Caco-2 (cell line): ENCODE results near the gene PRPF31. TPM values are rescaled to one million over a fixed set of nuclear protein-coding genes. Genes with fewer than 3 reads are reported as not detected.

ENCODE experiments used
- BruUV-seq: library from RNA; stranded (reverse); fragments of 400-500 nt; replicated peaks from 2 replicates; lab custom pipeline; 2021; lab: Mats Ljungman, UMichigan
- CTCF ChIA-PET: fragments of 300-600 bp; sonication (Branson Sonifier 250); formaldehyde crosslinking; loops from one replicate; lab custom pipeline; 2022; ENCODE audit warnings: antibody characterized with exemption; lab: Charles Lee
- POLR2A ChIA-PET: fragments of 300-600 bp; sonication (Branson Sonifier 250); formaldehyde crosslinking; loops from one replicate; lab custom pipeline; 2022; ENCODE audit warnings: antibody characterized with exemption; lab: Charles Lee
- DNase-seq, 2 experiments: peaks; one replicate each; pipeline versions ENCODE4 v3.0.0 to v3.0.0-alpha.2; 2020 to 2022
- H3K27me3 ChIP-seq: replicated peaks from 2 replicates; pipeline ENCODE4 v1.6.0; 2011; ENCODE audit warnings: low read length; ENCODE audit not compliant: control insufficient read depth, insufficient read depth
- H3K36me3 ChIP-seq: 2 replicates; pipeline ENCODE4 v1.5.1; 2011; ENCODE audit warnings: low read length; ENCODE audit not compliant: control insufficient read depth, insufficient read depth
- H3K4me1 ChIP-seq: fragments of 250-450 bp; sonication (Bioruptor Pico); 2 replicates; pipeline ENCODE4 v1.5.1; 2020; ENCODE audit warnings: mild to moderate bottlenecking
- H3K4me3 ChIP-seq: 2 replicates; pipeline ENCODE4 v1.5.1; 2011; ENCODE audit warnings: low read depth, mild to moderate bottlenecking, control low read depth, low read length
- H3K9me3 ChIP-seq: fragments of 250-450 bp; sonication (Bioruptor Pico); 2 replicates; pipeline ENCODE4 v1.5.1; 2020; ENCODE audit warnings: mild to moderate bottlenecking, moderate library complexity
- H3K27ac Mint-ChIP-seq: one replicate; pipeline ENCODE4 v1.8.0; 2022; ENCODE audit warnings: mixed read lengths; ENCODE audit not compliant: unreplicated experiment
- H3K27me3 Mint-ChIP-seq: one replicate; pipeline ENCODE4 v1.8.0; 2022; ENCODE audit warnings: mixed read lengths; ENCODE audit not compliant: insufficient read depth, unreplicated experiment
- H3K36me3 Mint-ChIP-seq: one replicate; pipeline ENCODE4 v1.8.0; 2022; ENCODE audit warnings: mild to moderate bottlenecking, mixed read lengths; ENCODE audit not compliant: insufficient read depth, unreplicated experiment
- H3K4me1 Mint-ChIP-seq: one replicate; pipeline ENCODE4 v1.8.0; 2022; ENCODE audit warnings: low read depth, mixed read lengths; ENCODE audit not compliant: unreplicated experiment
- H3K4me3 Mint-ChIP-seq: one replicate; pipeline ENCODE4 v1.8.0; 2022; ENCODE audit warnings: mild to moderate bottlenecking, moderate library complexity, mixed read lengths; ENCODE audit not compliant: unreplicated experiment
- H3K9me3 Mint-ChIP-seq: one replicate; pipeline ENCODE4 v1.8.0; 2022; ENCODE audit warnings: mixed read lengths; ENCODE audit not compliant: unreplicated experiment
- CTCF ChIP-seq, 2 experiments: fragments of 200-600 bp in 1 of 2; IDR thresholded peaks; 1 replicate in 1 of 2; 2 replicates in 1 of 2; pipeline versions ENCODE4 v1.5.1 to v1.8.0; 2011 to 2022; ENCODE audit warnings: antibody characterized with exemption in 1 of 2, control low read depth in 1 of 2, inconsistent platforms in 1 of 2, low read depth in 1 of 2, low read length in 1 of 2, mild to moderate bottlenecking in 1 of 2, moderate library complexity in 1 of 2; ENCODE audit not compliant: insufficient read depth in 1 of 2, severe bottlenecking in 1 of 2, unreplicated experiment in 1 of 2
- intact Hi-C: fragments of 100-400 bp; cut with micrococcal nuclease; formaldehyde crosslinking; loops from one replicate; pipeline ENCODE4 v1.10.0; 2022; ENCODE audit not compliant: unreplicated experiment
- total RNA-seq: library from RNA; stranded (reverse); gene quantifications from 2 replicates; pipeline ENCODE4 v1.2.3, GENCODE V29; 2022

The PRPF31 gene
- total RNA-seq, 1 experiment from 2014 or later, result 99.0 TPM

GRCh38 chr19:54073829-54074228 is 41.7 kb upstream of the PRPF31 start:
- Mint-ChIP-seq H3K27me3 (peaks cover 4% of the 10 kb centered on the region), H3K9me3 (peaks cover 10% of the 10 kb centered on the region), H3K36me3 (peaks cover 4% of the 10 kb centered on the region), H3K27ac (no peak overlapping the region), H3K4me3 (no peak overlapping the region), H3K4me1 (no peaks in the 10 kb centered on the region)
- no peaks in the 10 kb centered on the region for H3K36me3 ChIP-seq
- no peak for DNase-seq
- H3K4me1 ChIP-seq, result no peaks in the 10 kb centered on the region
- intact Hi-C loops, result no loop called here
- TF ChIP-seq CTCF (IDR thresholded peaks at IDR 0.05; ENCODE audit: insufficient read depth in 1 of 2, low read depth in 1 of 2, low read length in 1 of 2, severe bottlenecking in 1 of 2, unreplicated experiment in 1 of 2), result no peak
- H3K4me3 ChIP-seq, result no peak overlapping the region
- POLR2A ChIA-PET, result no interaction called here
- H3K9me3 ChIP-seq, result no peaks in the 10 kb centered on the region; the same call in 1 of the 2 replicates
- CTCF ChIA-PET, result no interaction called here
- no peaks in the 10 kb centered on the region for H3K27me3 ChIP-seq
- BruUV-seq, result no TSS peak

GRCh38 chr19:54074851-54075250 is 40.7 kb upstream of the PRPF31 start:
- Histone ChIP-seq H3K4me1 (no peaks in the 10 kb centered on the region), H3K36me3 (no peaks in the 10 kb centered on the region), H3K4me3 (no peak overlapping the region), H3K9me3 (no peaks in the 10 kb centered on the region; the same call in 1 of the 2 replicates), H3K27me3 (no peaks in the 10 kb centered on the region)
- CTCF ChIA-PET, result no interaction called here
- DNase-seq, result no peak
- Mint-ChIP-seq H3K27ac (no peak overlapping the region), H3K36me3 (peaks cover 4% of the 10 kb centered on the region), H3K27me3 (peaks cover 4% of the 10 kb centered on the region), H3K4me3 (no peak overlapping the region), H3K9me3 (peaks cover 21% of the 10 kb centered on the region), H3K4me1 (no peaks in the 10 kb centered on the region)
- BruUV-seq, result no TSS peak
- POLR2A ChIA-PET, result no interaction called here
- intact Hi-C loops, result no loop called here
- TF ChIP-seq CTCF (IDR thresholded peaks at IDR 0.05; ENCODE audit: insufficient read depth in 1 of 2, low read depth in 1 of 2, low read length in 1 of 2, severe bottlenecking in 1 of 2, unreplicated experiment in 1 of 2), result no peak

- H3K27ac Mint-ChIP-seq, result no peak overlapping the region
- no peaks in the 10 kb centered on the region for H3K36me3 Mint-ChIP-seq
- Histone ChIP-seq H3K36me3 (no peaks in the 10 kb centered on the region), H3K9me3 (peaks cover 14% of the 10 kb centered on the region), H3K4me3 (no peak overlapping the region), H3K27me3 (no peaks in the 10 kb centered on the region), H3K4me1 (no peaks in the 10 kb centered on the region)
- ChIA-PET POLR2A (no interaction called here), CTCF (no interaction called here)
- H3K27me3 Mint-ChIP-seq, result peaks cover 4% of the 10 kb centered on the region
- peaks cover 27% of the 10 kb centered on the region for H3K9me3 Mint-ChIP-seq
- intact Hi-C loops, result no loop called here
- TF ChIP-seq CTCF (IDR thresholded peaks at IDR 0.05; ENCODE audit: insufficient read depth in 1 of 2, low read depth in 1 of 2, low read length in 1 of 2, severe bottlenecking in 1 of 2, unreplicated experiment in 1 of 2), result no peak
- DNase-seq, result no peak
- BruUV-seq, result no TSS peak
- H3K4me3 Mint-ChIP-seq, result no peak overlapping the region
- no peaks in the 10 kb centered on the region for H3K4me1 Mint-ChIP-seq
Measured at GRCh38 chr19:54077334-54077733, 38.2 kb upstream of the PRPF31 start.
